Subcutaneous abdominal adipose tissue (tissue), 5 donors: ENCODE data around the gene ASAP2.

Source experiments
- H3K27ac ChIP-seq: one replicate; pipeline ENCODE4 v1.7.0; 2013; ENCODE audit warnings: low read depth, mild to moderate bottlenecking, inconsistent platforms, low read length, moderate library complexity
- H3K27me3 ChIP-seq, 5 donors: one replicate each; pipeline ENCODE4 v1.7.0; 2013; ENCODE audit warnings: low read length in 5 of 5, inconsistent platforms in 1 of 5; ENCODE audit not compliant: control insufficient read depth in 5 of 5, insufficient read depth in 4 of 5
- H3K36me3 ChIP-seq, 5 donors: one replicate each; pipeline ENCODE4 v1.7.0; 2013; ENCODE audit warnings: low read length in 5 of 5; ENCODE audit not compliant: control insufficient read depth in 5 of 5, insufficient read depth in 5 of 5
- H3K4me1 ChIP-seq, 5 donors: one replicate each; pipeline ENCODE4 v1.7.0; 2013; ENCODE audit warnings: low read length in 5 of 5, mild to moderate bottlenecking in 3 of 5, moderate library complexity in 1 of 5; ENCODE audit not compliant: control insufficient read depth in 5 of 5, insufficient read depth in 5 of 5
- H3K4me3 ChIP-seq, 5 donors: one replicate each; pipeline ENCODE4 v1.7.0; 2013; ENCODE audit warnings: low read length in 5 of 5, low read depth in 1 of 5
- H3K9ac ChIP-seq, 5 donors: one replicate each; pipeline ENCODE4 v1.7.0; 2013; ENCODE audit warnings: low read length in 5 of 5, mild to moderate bottlenecking in 4 of 5, moderate library complexity in 3 of 5
- H3K9me3 ChIP-seq, 5 donors: one replicate each; pipeline ENCODE4 v1.7.0; 2013; ENCODE audit warnings: low read length in 5 of 5; ENCODE audit not compliant: control insufficient read depth in 5 of 5
- donor health status: healthy.
- donor health status: healthy.
- donor health status: healthy.
- donor health status: healthy.
- donor health status: healthy.

Gene ASAP2

DNA sequence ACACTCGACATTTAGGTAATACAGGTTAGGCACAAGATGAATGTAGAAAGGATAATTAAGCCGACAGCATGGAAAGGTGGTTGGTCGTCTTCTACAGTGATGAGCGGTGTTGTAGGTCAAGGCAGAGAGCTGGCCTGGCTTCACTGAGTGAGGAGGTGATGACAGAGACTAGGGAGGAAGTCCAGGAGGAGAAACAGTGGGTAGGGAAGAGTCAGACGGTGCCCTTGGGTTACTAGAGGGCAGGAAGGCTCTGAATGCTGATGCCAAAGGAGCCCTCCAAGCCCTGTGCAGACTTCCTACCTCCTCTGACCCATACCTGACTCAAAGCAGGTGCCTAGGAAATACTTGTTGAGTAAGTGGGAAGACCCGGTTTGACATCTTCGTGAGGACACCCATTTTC is 116.0 kb downstream of the ASAP2 start:
- H3K36me3 ChIP-seq = peaks cover 0 to 37% (median 22%) of the 10 kb centered on the region in 5 donors
- H3K9ac ChIP-seq = no peak overlapping the region
- no peak overlapping the region for H3K27ac ChIP-seq
- H3K4me3 ChIP-seq = no peak overlapping the region
- peaks cover 6 to 28% (median 13%) of the 10 kb centered on the region in 5 donors for H3K4me1 ChIP-seq
- H3K27me3 ChIP-seq = no peaks in the 10 kb centered on the region
- no peaks in the 10 kb centered on the region for H3K9me3 ChIP-seq

DNA sequence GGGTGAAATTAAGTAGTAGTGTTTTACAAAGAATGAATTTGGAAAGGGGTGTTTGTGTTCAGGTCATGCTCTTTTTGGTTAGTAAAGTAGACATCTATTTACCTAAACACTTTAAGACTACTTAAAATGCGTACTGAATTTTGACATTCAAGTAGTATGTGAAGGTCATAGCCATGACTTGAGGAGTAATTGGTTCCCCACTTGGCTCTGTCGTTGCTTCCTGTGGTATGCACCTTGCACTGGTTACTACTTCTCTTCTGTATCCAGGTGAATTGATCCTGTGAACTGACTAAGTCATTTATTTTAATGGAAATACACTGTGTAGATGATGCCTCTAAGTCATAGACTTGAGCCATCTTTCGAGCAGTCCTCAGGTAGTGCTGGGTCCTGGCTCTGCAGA is 118.8 kb downstream of the ASAP2 start:
- H3K27ac ChIP-seq = no peak overlapping the region
- peaks cover 0 to 51% (median 38%) of the 10 kb centered on the region in 5 donors for H3K36me3 ChIP-seq
- no peak overlapping the region for H3K4me3 ChIP-seq
- H3K9me3 ChIP-seq = no peaks in the 10 kb centered on the region
- H3K9ac ChIP-seq = no peak overlapping the region
- H3K27me3 ChIP-seq = no peaks in the 10 kb centered on the region
- H3K4me1 ChIP-seq = peaks cover 0 to 26% (median 10%) of the 10 kb centered on the region in 5 donors

GRCh38 chr2:9326975-9327374 is 120.4 kb downstream of the ASAP2 start:
- Histone ChIP-seq H3K36me3 (peaks cover 0 to 53% (median 43%) of the 10 kb centered on the region in 5 donors), H3K27ac (no peak overlapping the region), H3K27me3 (no peaks in the 10 kb centered on the region), H3K9me3 (no peaks in the 10 kb centered on the region), H3K9ac (no peak overlapping the region), H3K4me3 (no peak overlapping the region), H3K4me1 (peaks cover 0 to 32% (median 10%) of the 10 kb centered on the region in 5 donors)

GRCh38 chr2:9327873-9328352 is 121.3 kb downstream of the ASAP2 start:
- Histone ChIP-seq H3K4me1 (peaks cover 0 to 32% (median 10%) of the 10 kb centered on the region in 5 donors), H3K27me3 (no peaks in the 10 kb centered on the region), H3K27ac (peak overlapping the region; percentile 8), H3K9ac (no peak overlapping the region), H3K4me3 (no peak overlapping the region), H3K36me3 (peaks cover 0 to 46% (median 38%) of the 10 kb centered on the region in 5 donors), H3K9me3 (no peaks in the 10 kb centered on the region)

DNA sequence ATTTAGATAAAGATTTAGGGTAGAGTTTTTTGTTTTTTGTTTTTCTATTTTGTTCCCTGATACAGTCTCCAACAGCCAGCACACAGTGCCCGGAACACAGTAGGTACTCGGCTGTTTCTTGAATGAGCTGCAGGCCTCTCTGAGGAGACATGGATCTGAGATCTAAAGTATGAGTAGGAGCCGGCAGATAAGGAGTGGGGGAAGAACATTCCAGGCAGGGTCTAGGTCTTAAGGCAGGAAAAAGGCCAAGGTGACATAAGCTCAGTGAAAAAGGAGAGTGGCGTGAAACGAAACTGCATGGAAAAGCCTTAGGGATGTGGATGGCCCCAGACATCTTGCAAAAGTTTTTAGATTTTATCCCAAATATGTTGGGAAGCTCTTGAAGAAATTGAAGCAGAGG is 122.3 kb downstream of the ASAP2 start:
- no peak overlapping the region for H3K4me3 ChIP-seq
- H3K9ac ChIP-seq = no peak overlapping the region
- H3K27me3 ChIP-seq = no peaks in the 10 kb centered on the region
- no peaks in the 10 kb centered on the region for H3K9me3 ChIP-seq
- H3K27ac ChIP-seq = no peak overlapping the region
- peaks cover 0 to 36% (median 28%) of the 10 kb centered on the region in 5 donors for H3K36me3 ChIP-seq
- peaks cover 0 to 32% (median 10%) of the 10 kb centered on the region in 5 donors for H3K4me1 ChIP-seq

DNA sequence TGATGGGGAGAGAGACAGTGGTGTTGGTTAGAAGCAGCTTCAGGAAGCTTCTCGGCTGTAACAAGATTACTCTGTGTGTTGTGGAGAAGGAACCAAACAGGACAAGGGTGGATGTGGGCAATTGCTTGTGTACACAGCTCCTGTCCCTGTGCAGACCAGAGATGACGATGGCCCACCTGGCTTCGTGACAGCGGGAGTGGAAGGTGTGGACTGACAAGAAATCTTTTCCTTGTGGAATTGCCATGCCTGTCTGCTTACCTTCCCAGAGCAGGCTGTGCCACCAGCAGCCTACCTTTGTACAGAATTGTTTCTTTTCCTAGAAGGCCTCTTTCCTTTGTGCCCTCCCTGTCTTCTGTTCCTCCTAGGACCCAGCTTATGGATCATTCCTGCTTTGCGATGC is 122.9 kb downstream of the ASAP2 start:
- Histone ChIP-seq H3K27ac (no peak overlapping the region), H3K4me3 (no peak overlapping the region), H3K9me3 (no peaks in the 10 kb centered on the region), H3K36me3 (peaks cover 0 to 32% (median 24%) of the 10 kb centered on the region in 5 donors), H3K9ac (peak overlapping the region in 1 of 5 donors; percentile 35), H3K4me1 (peaks cover under 1 to 32% (median 10%) of the 10 kb centered on the region in 5 donors), H3K27me3 (no peaks in the 10 kb centered on the region)

GRCh38 chr2:9330612-9331270 is 124.1 kb downstream of the ASAP2 start:
- no peaks in the 10 kb centered on the region for H3K27me3 ChIP-seq
- H3K9ac ChIP-seq = no peak overlapping the region
- peaks cover 0 to 31% (median 28%) of the 10 kb centered on the region in 5 donors for H3K36me3 ChIP-seq
- H3K9me3 ChIP-seq = no peaks in the 10 kb centered on the region
- H3K4me3 ChIP-seq = no peak overlapping the region
- no peak overlapping the region for H3K27ac ChIP-seq
- peaks cover 4 to 32% (median 10%) of the 10 kb centered on the region in 5 donors for H3K4me1 ChIP-seq

DNA sequence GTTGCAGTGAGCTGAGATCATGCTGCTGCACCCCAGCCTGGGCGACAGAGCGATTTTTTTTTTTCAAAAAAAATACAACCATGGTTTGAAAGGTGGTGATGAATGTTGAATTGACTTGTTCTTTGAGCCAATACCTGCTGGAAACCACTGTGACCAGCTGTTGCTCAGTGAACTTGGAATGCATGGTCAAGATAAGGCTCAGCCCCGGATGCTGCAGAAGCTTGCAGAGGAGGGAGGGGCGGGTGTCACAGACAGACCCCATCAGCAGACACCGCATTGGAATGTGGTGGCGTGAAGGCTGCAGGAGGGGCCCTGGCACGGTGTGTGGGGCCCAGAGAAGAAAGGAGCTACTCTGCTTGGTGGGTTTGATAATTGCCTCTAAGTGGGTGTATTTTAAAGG is 125.1 kb downstream of the ASAP2 start:
- Histone ChIP-seq H3K4me1 (peaks cover 4 to 36% (median 16%) of the 10 kb centered on the region in 5 donors), H3K4me3 (no peak overlapping the region), H3K9ac (no peak overlapping the region), H3K27ac (no peak overlapping the region), H3K27me3 (no peaks in the 10 kb centered on the region), H3K36me3 (peaks cover 0 to 31% (median 28%) of the 10 kb centered on the region in 5 donors), H3K9me3 (no peaks in the 10 kb centered on the region)

DNA sequence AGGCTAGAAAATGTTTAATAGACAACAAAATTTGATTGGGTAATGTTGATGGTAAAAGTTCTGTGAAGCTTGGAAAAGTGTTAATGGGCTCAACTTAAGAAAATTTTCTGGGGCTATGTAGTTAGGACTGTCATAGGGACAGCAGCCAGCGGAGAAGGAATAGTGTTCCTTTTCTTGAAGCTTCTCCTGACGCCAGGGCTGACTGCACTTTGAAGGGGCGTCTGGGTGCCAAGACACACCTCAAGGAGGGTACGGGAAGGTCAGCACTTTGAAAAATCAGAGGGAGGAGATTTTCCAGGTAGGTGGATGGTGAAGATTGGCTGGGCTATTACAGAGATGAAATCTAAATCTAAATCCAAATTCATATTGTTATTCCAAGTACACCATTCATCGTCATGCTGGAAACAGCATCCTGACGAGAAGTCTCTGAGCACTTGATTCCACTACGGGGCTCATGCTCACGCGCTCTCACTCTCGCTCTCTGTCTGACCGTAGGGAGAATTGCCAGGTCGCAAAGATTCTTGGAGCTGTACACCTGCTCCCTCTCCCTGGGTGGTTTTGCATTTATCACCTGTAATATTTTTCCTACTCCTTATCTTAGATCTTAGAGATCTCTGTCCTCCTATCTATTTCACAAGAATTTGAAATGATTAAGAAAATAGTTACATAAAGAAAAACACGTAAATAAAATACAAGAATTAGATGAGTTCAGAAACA is 125.7 kb downstream of the ASAP2 start:
- peaks cover 0 to 31% (median 28%) of the 10 kb centered on the region in 5 donors for H3K36me3 ChIP-seq
- H3K27me3 ChIP-seq = no peaks in the 10 kb centered on the region
- no peak overlapping the region for H3K4me3 ChIP-seq
- H3K9ac ChIP-seq = no peak overlapping the region
- H3K4me1 ChIP-seq = peaks cover 4 to 36% (median 22%) of the 10 kb centered on the region in 5 donors
- H3K9me3 ChIP-seq = no peaks in the 10 kb centered on the region
- no peak overlapping the region for H3K27ac ChIP-seq

- no peaks in the 10 kb centered on the region for H3K27me3 ChIP-seq
- H3K4me1 ChIP-seq = peaks cover 4 to 32% (median 25%) of the 10 kb centered on the region in 5 donors
- H3K9me3 ChIP-seq = no peaks in the 10 kb centered on the region
- no peak overlapping the region for H3K4me3 ChIP-seq
- no peak overlapping the region for H3K27ac ChIP-seq
- peaks cover 0 to 31% (median 28%) of the 10 kb centered on the region in 5 donors for H3K36me3 ChIP-seq
- H3K9ac ChIP-seq = no peak overlapping the region
Measured at GRCh38 chr2:9332853-9333245, 126.2 kb downstream of the ASAP2 start.
